Endodermal cell (in vitro differentiated cells): ENCODE results near the gene SHISA9. TPM values are rescaled to one million over a fixed set of nuclear protein-coding genes. Genes with fewer than 3 reads are reported as not detected.
A peak's percentile ranks its signal among the peaks of the same experiment; 100 is the strongest.

Experiments
- DNase-seq: peaks from one replicate; pipeline ENCODE4 v3.0.0-alpha.2; 2017
- H3K27ac ChIP-seq: 2 replicates; pipeline ENCODE4 v1.5.1; 2013; ENCODE audit warnings: mild to moderate bottlenecking, low read depth, low read length, moderate library complexity
- H3K27me3 ChIP-seq: 2 replicates; pipeline ENCODE4 v1.6.1; 2013; ENCODE audit warnings: mild to moderate bottlenecking, low read length, moderate library complexity; ENCODE audit not compliant: insufficient read depth, control insufficient read depth, poor library complexity, severe bottlenecking
- H3K36me3 ChIP-seq: 2 replicates; pipeline ENCODE4 v1.7.0; 2013; ENCODE audit warnings: mild to moderate bottlenecking, low read length, moderate library complexity; ENCODE audit not compliant: control insufficient read depth, insufficient read depth
- H3K4me1 ChIP-seq: one replicate; pipeline ENCODE4 v1.7.0; 2013; ENCODE audit warnings: low read length; ENCODE audit not compliant: control insufficient read depth, insufficient read depth
- H3K4me3 ChIP-seq: 2 replicates; pipeline ENCODE4 v1.5.1; 2013; ENCODE audit warnings: mild to moderate bottlenecking, low read length, moderate library complexity
- H3K9ac ChIP-seq: 2 replicates; pipeline ENCODE4 v1.6.1; 2013; ENCODE audit warnings: mild to moderate bottlenecking, low read length, moderate library complexity; ENCODE audit not compliant: poor library complexity, severe bottlenecking; ENCODE audit errors: extremely low read depth
- H3K9me3 ChIP-seq: 2 replicates; pipeline ENCODE4 v1.6.1; 2013; ENCODE audit warnings: mild to moderate bottlenecking, low read length, moderate library complexity; ENCODE audit not compliant: control insufficient read depth
- H3K27ac Mint-ChIP-seq: 2 replicates; pipeline ENCODE4 v1.8.0; 2020; ENCODE audit warnings: mixed read lengths
- H3K27me3 Mint-ChIP-seq: 2 replicates; pipeline ENCODE4 v1.8.0; 2021; ENCODE audit warnings: mild to moderate bottlenecking, mixed read lengths; ENCODE audit not compliant: insufficient read depth
- H3K36me3 Mint-ChIP-seq: 2 replicates; pipeline ENCODE4 v1.8.0; 2020; ENCODE audit warnings: low read depth, mixed read lengths
- H3K4me1 Mint-ChIP-seq: 2 replicates; pipeline ENCODE4 v1.8.0; 2020; ENCODE audit warnings: mixed read lengths
- H3K4me3 Mint-ChIP-seq: 2 replicates; pipeline ENCODE4 v1.8.0; 2020; ENCODE audit warnings: mild to moderate bottlenecking, moderate library complexity, mixed read lengths
- H3K9me3 Mint-ChIP-seq: 2 replicates; pipeline ENCODE4 v1.8.0; 2020; ENCODE audit warnings: mild to moderate bottlenecking, mixed read lengths
- CTCF ChIP-seq: fragments of 200-600 bp; sonication (generic); conservative IDR thresholded peaks from 2 replicates; pipeline ENCODE4 v1.5.0; 2021; ENCODE audit warnings: antibody characterized with exemption, mild to moderate bottlenecking
- WGBS, 2 experiments: methylation state at CpG; one replicate each; pipeline versions ENCODE4 v1.1.5 to v1.1.7; 2013; ENCODE audit warnings: missing lambda C conversion rate in 2 of 2, mixed read lengths in 1 of 2; ENCODE audit not compliant: insufficient coverage in 1 of 2, insufficient read length in 1 of 2; 5-methylcytosine and 5-hydroxymethylcytosine counted together
- total RNA-seq, 2 donors: library from RNA; stranded (reverse); fragmentation: NEBNext Ultra II Directional in 1 of 2; extraction: Animal tissue kit (Norgen Biotek cat#: 25700) in 1 of 2; gene quantifications; 2 replicates in 1 of 2; 3 replicates in 1 of 2; pipeline ENCODE4 v1.2.1, GENCODE V29; 2021

SHISA9 gene
- total RNA-seq, 2 donors from 2014 or later: 5.2 to 27.8 TPM

- peaks cover 11% of the 10 kb centered on the region for H3K27me3 ChIP-seq
- Mint-ChIP-seq H3K4me3 (peak overlapping the region; percentile 86), H3K36me3 (no peaks in the 10 kb centered on the region), H3K27me3 (peaks cover 34% of the 10 kb centered on the region), H3K9me3 (no peaks in the 10 kb centered on the region), H3K4me1 (peaks cover 26% of the 10 kb centered on the region), H3K27ac (no peak overlapping the region)
- no peaks in the 10 kb centered on the region for H3K4me1 ChIP-seq
- no peak for TF ChIP-seq CTCF
- H3K27ac ChIP-seq: no peak overlapping the region
- no peak overlapping the region for H3K9ac ChIP-seq
- H3K4me3 ChIP-seq: peak overlapping the region; percentile 92
- H3K9me3 ChIP-seq: no peaks in the 10 kb centered on the region
- WGBS, 2 experiments: 78 to 88% methylated on average over 3 to 5 of the region's 6 CpGs
- DNase-seq: peak; percentile 48
- no peaks in the 10 kb centered on the region for H3K36me3 ChIP-seq
These were observed 1.8 kb upstream of the SHISA9 start for GRCh38 chr16:12899529-12900143.

- Histone ChIP-seq H3K4me1 (no peaks in the 10 kb centered on the region), H3K9ac (peak overlapping the region; percentile 49), H3K9me3 (no peaks in the 10 kb centered on the region), H3K27ac (no peak overlapping the region), H3K27me3 (peaks cover 11% of the 10 kb centered on the region), H3K4me3 (peak overlapping the region; percentile 92), H3K36me3 (peaks cover 3% of the 10 kb centered on the region)
- Mint-ChIP-seq H3K27ac (no peak overlapping the region), H3K36me3 (no peaks in the 10 kb centered on the region), H3K27me3 (peaks cover 34% of the 10 kb centered on the region), H3K9me3 (no peaks in the 10 kb centered on the region), H3K4me1 (peaks cover 26% of the 10 kb centered on the region), H3K4me3 (peak overlapping the region; percentile 86)
- 16 to 28% methylated on average over 5 to 7 of the region's 7 CpGs for WGBS, 2 experiments
- DNase-seq: no peak
- TF ChIP-seq CTCF: no peak
These were observed 1.2 kb upstream of the SHISA9 start for GRCh38 chr16:12900156-12900555.

- Mint-ChIP-seq H3K9me3 (no peaks in the 10 kb centered on the region), H3K4me1 (peaks cover 26% of the 10 kb centered on the region), H3K36me3 (no peaks in the 10 kb centered on the region), H3K27me3 (peaks cover 34% of the 10 kb centered on the region), H3K4me3 (peak overlapping the region; percentile 86), H3K27ac (no peak overlapping the region)
- Histone ChIP-seq H3K9me3 (no peaks in the 10 kb centered on the region), H3K4me1 (no peaks in the 10 kb centered on the region), H3K36me3 (peaks cover 5% of the 10 kb centered on the region), H3K4me3 (peak overlapping the region; percentile 92), H3K27ac (no peak overlapping the region), H3K27me3 (peaks cover 11% of the 10 kb centered on the region), H3K9ac (peak overlapping the region; percentile 49)
- peak; percentile 77 for DNase-seq
- WGBS, 2 experiments: 0 to 1% methylated on average over 31 to 37 of the region's 37 CpGs
- no peak for TF ChIP-seq CTCF
These were observed 697 bp upstream of the SHISA9 start for GRCh38 chr16:12900599-12901203.
